Common myeloid progenitor, CD34-positive (primary cell): ENCODE data around the gene RPTN.

Source experiments
- CTCF ChIA-PET: fragments of 350-600 bp; sonication (Branson Sonifier 250); formaldehyde crosslinking; loops from one replicate; lab custom pipeline; 2021; ENCODE audit warnings: antibody characterized with exemption; lab: Charles Lee
- POLR2A ChIA-PET: fragments of 350-600 bp; sonication (Branson Sonifier 250); formaldehyde crosslinking; loops from one replicate; lab custom pipeline; 2021; ENCODE audit warnings: antibody characterized with exemption; lab: Charles Lee
- DNase-seq, 3 donors: peaks; one replicate each; pipeline versions ENCODE4 v3.0.0 to v3.0.0-alpha.2; 2013
- H3K27ac ChIP-seq, 2 experiments: 1 replicate in 1 of 2; 2 replicates in 1 of 2; pipeline ENCODE4 v1.7.0; 2013; ENCODE audit warnings: inconsistent platforms in 2 of 2, low read length in 2 of 2, mild to moderate bottlenecking in 2 of 2, low read depth in 1 of 2, moderate library complexity in 1 of 2; ENCODE audit not compliant: severe bottlenecking in 2 of 2, insufficient read depth in 1 of 2, poor library complexity in 1 of 2
- H3K27me3 ChIP-seq, 5 experiments: replicated peaks in 2 of 5; 1 replicate in 3 of 5; 2 replicates in 2 of 5; pipeline versions ENCODE4 v1.6.1 to v1.7.0; 2013; ENCODE audit warnings: low read length in 4 of 5, mild to moderate bottlenecking in 2 of 5, moderate library complexity in 2 of 5, inconsistent platforms in 1 of 5; ENCODE audit not compliant: insufficient read depth in 5 of 5, control insufficient read depth in 4 of 5
- H3K36me3 ChIP-seq, 4 experiments: 1 replicate in 2 of 4; 2 replicates in 2 of 4; pipeline versions ENCODE4 v1.6.1 to v1.7.0; 2013; ENCODE audit warnings: low read length in 3 of 4, control low read depth in 1 of 4, mild to moderate bottlenecking in 1 of 4; ENCODE audit not compliant: control insufficient read depth in 4 of 4, insufficient read depth in 4 of 4
- H3K4me1 ChIP-seq, 4 experiments: 1 replicate in 3 of 4; 2 replicates in 1 of 4; pipeline versions ENCODE4 v1.6.1 to v1.7.1; 2013; ENCODE audit warnings: low read length in 3 of 4, mild to moderate bottlenecking in 3 of 4, control low read depth in 1 of 4, inconsistent platforms in 1 of 4, moderate library complexity in 1 of 4; ENCODE audit not compliant: control insufficient read depth in 4 of 4, insufficient read depth in 4 of 4; ENCODE audit errors: control extremely low read depth in 1 of 4
- H3K4me3 ChIP-seq, 7 experiments: 1 replicate in 4 of 7; 2 replicates in 3 of 7; pipeline versions ENCODE4 v1.5.1 to v1.7.0; 2013; ENCODE audit warnings: mild to moderate bottlenecking in 7 of 7, low read length in 6 of 7, moderate library complexity in 6 of 7, inconsistent platforms in 2 of 7, low read depth in 2 of 7, control low read depth in 1 of 7; ENCODE audit not compliant: insufficient read depth in 4 of 7, control insufficient read depth in 1 of 7; ENCODE audit errors: extremely low read depth in 1 of 7
- H3K9me3 ChIP-seq, 5 experiments: 1 replicate in 4 of 5; 2 replicates in 1 of 5; pipeline versions ENCODE4 v1.6.1 to v1.7.1; 2013; ENCODE audit warnings: low read length in 4 of 5, mild to moderate bottlenecking in 2 of 5, inconsistent platforms in 1 of 5, low read depth in 1 of 5, moderate library complexity in 1 of 5; ENCODE audit not compliant: control insufficient read depth in 4 of 5, insufficient read depth in 2 of 5; ENCODE audit errors: control extremely low read depth in 1 of 5
- WGBS: methylation state at CpG from one replicate; pipeline ENCODE4 v1.1.5; 2013; ENCODE audit not compliant: insufficient coverage; 5-methylcytosine and 5-hydroxymethylcytosine counted together

Gene RPTN

GRCh38 chr1:152189657-152190442 is 30.8 kb upstream of the RPTN start:
- Histone ChIP-seq H3K36me3 (no peaks in the 10 kb centered on the region), H3K27me3 (peaks cover 0 to 21% (median 3%) of the 10 kb centered on the region in 5 experiments), H3K9me3 (no peaks in the 10 kb centered on the region), H3K4me3 (peak overlapping the region in 1 of 7 experiments; percentile 72), H3K27ac (no peak overlapping the region), H3K4me1 (peaks cover 2 to 9% (median 8%) of the 10 kb centered on the region in 4 experiments)
- ChIA-PET POLR2A (interaction anchor here (1.0 kb wide), 1 partner anchor 268 kb away, joined by 4 read pairs; no protein-coding TSS in a partner anchor), CTCF (interaction anchor here (0.9 to 12.3 kb wide), 13 partner anchors 11 to 272 kb away, joined by 3 to 191 read pairs (median 4); no protein-coding TSS in a partner anchor)
- peak; percentile 72 to 83 (median 81) for DNase-seq
- WGBS = 7% methylated on average over 4 of the region's 9 CpGs

GRCh38 chr1:152188673-152189591 is 29.9 kb upstream of the RPTN start:
- Histone ChIP-seq H3K4me1 (peaks cover 2 to 9% (median 8%) of the 10 kb centered on the region in 4 experiments), H3K27me3 (peaks cover 0 to 21% (median 3%) of the 10 kb centered on the region in 5 experiments), H3K36me3 (no peaks in the 10 kb centered on the region), H3K9me3 (no peaks in the 10 kb centered on the region), H3K4me3 (peak overlapping the region; percentile 30 to 72 (median 53)), H3K27ac (no peak overlapping the region)
- ChIA-PET POLR2A (interaction anchor here (1.0 kb wide), 1 partner anchor 269 kb away, joined by 4 read pairs; no protein-coding TSS in a partner anchor), CTCF (interaction anchor here (0.9 to 12.3 kb wide), 15 partner anchors 9 to 273 kb away, joined by 3 to 191 read pairs (median 4); no protein-coding TSS in a partner anchor)
- 7% methylated on average over 46 of the region's 62 CpGs for WGBS
- peak; percentile 80 to 85 (median 84) for DNase-seq

GRCh38 chr1:152186556-152187285 is 27.7 kb upstream of the RPTN start:
- no peak overlapping the region for H3K4me3 ChIP-seq
- ChIA-PET POLR2A (no interaction called here), CTCF (interaction anchor here (0.7 to 12.3 kb wide), 18 partner anchors 11 to 272 kb away, joined by 3 to 191 read pairs (median 6); partner anchors contain the start of gene RPTN)
- 100% methylated on average over 2 of the region's 5 CpGs for WGBS
- no peak overlapping the region for H3K27ac ChIP-seq
- H3K4me1 ChIP-seq = peaks cover 2 to 9% (median 8%) of the 10 kb centered on the region in 4 experiments
- DNase-seq = no peak
- peaks cover 0 to 16% (median 3%) of the 10 kb centered on the region in 5 experiments for H3K27me3 ChIP-seq
- H3K9me3 ChIP-seq = no peaks in the 10 kb centered on the region
- H3K36me3 ChIP-seq = no peaks in the 10 kb centered on the region

GRCh38 chr1:152185544-152186391 is 26.7 kb upstream of the RPTN start:
- Histone ChIP-seq H3K36me3 (no peaks in the 10 kb centered on the region), H3K9me3 (no peaks in the 10 kb centered on the region), H3K27ac (no peak overlapping the region), H3K4me3 (no peak overlapping the region), H3K4me1 (peaks cover 2 to 9% (median 8%) of the 10 kb centered on the region in 4 experiments), H3K27me3 (peaks cover 0 to 11% (median 3%) of the 10 kb centered on the region in 5 experiments)
- 0% methylated on average over 2 of the region's 8 CpGs for WGBS
- ChIA-PET CTCF (interaction anchor here (0.8 to 12.3 kb wide), 19 partner anchors 16 to 273 kb away, joined by 3 to 191 read pairs (median 4); partner anchors contain the start of gene RPTN), POLR2A (no interaction called here)
- peak; percentile 49 to 64 (median 60) for DNase-seq

DNA sequence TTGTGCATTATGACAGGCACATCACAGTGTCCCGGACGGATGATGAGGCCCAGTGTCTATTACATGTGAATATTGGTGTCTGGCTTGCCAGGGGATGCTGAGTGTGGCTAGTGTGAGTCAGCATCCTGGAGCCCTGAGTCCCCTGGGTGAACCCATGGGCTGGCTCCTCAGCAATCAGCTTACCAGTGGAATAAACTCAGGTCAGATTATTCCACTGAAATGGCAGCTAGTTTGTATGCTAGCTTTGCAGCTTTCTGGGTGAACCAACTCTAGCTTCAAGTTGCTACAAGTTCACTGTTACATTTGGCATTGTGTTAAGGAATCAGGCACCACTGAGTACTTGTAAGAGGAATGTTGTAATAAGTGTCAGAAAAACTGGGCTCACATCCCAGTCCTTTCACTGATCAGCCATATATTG is 23.9 kb upstream of the RPTN start:
- no peaks in the 10 kb centered on the region for H3K9me3 ChIP-seq

More for the DNA sequence above, 23.9 kb upstream of the RPTN start:
- Histone ChIP-seq H3K4me1 (no peaks in the 10 kb centered on the region), H3K4me3 (no peak overlapping the region), H3K36me3 (no peaks in the 10 kb centered on the region), H3K27me3 (no peaks in the 10 kb centered on the region), H3K27ac (no peak overlapping the region)
- DNase-seq = no peak
- CTCF ChIA-PET = interaction anchor here (1.1 to 12.3 kb wide), 9 partner anchors 13 to 276 kb away, joined by 3 to 191 read pairs (median 33); partner anchors contain the start of gene RPTN
- POLR2A ChIA-PET = no interaction called here
- 80% methylated on average over 2 of the region's 2 CpGs for WGBS
